Stimulated activated naive CD4-positive, alpha-beta T cell (primary cell): ENCODE measurements around the gene ZNRF1.

Experiments used
- DNase-seq, 6 experiments: peaks; one replicate each; lab custom pipeline; 2025; lab: John Stamatoyannopoulos, UW

Gene ZNRF1

DNA sequence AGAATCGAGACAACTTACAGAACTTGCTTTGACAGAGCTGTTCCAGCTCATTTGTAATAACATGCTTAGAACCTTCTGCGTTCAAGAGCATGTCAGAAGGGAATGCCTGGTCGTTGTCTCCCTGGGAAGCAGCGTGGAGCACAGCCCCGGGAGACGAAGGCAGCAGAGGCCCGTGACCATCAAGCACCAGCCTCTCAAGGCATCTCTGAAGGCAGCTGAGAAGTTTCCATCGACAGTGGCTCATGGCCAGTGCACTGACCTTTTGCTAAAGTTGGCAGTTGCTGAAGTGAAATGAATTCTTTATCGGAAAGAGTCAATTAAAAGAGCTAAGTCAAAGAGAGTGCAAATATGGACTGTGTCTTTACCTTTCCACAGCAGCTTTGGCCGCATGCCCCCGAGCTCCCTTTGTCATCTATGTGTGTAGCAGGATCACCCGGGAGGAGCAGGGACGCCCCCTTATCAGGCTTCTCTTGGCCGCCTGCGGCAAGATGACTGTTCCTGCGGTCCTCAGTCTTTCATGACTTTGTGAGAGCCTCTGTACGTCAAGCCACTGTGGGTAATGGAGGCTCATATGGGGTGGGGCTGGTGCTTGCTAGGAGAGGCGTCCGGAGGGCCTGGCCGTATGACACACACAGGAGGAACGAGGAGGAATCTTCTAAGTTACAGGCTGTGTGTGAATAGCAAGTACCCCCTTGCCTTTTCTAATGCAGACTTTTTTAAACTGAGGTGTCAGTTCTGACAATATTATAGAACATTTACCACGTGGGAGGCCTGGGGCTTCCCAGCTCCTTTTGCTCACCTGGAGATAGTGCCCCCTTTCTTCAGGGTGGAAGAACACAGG lies 63.5 kb downstream of the ZNRF1 start:
- no peak for DNase-seq

DNA sequence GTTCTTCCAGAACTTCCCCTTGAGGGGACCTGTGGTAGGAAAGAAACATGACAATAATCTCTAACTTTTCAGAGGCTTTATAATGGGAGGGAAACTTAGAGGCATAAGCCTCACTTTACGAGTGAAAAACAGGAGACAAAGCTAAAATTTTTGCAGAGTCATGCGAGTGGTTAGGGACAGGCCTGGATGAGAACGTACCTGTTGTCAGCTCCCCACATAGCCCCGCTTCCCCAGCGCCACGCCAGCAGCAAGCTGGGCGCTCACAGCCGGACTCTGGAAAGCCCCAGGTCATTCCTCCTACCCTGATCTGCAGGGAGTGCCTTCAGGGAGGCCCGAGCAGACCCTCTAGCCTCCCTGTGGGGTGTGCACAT lies 64.1 kb downstream of the ZNRF1 start:
- no peak for DNase-seq

DNA sequence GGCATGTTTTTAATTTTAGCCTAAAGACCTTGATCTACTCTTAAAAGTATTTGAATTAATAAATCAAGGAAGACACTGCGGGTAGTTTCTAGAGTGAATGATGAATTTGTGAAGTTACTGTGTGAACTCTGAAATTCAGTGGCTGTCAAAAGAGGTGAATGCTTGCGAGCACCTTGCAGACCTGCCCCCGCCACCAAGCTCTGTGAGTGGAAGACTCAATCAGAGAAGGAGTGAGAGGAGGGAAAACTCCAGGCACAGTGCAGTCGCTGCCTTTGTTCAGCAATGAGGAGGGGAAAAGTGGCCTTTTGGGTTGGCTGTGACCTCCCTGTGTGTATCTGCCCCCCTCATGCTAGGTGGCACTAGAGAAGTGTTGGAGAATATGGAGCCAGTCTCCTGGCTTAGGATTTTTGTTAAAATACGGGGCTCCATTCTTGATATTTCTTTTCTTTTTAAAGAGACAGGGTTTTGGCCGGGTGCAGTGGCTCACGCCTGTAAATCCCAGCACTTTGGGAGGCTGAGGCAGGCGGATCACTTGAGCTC lies 64.8 kb downstream of the ZNRF1 start:
- no peak for DNase-seq

DNA sequence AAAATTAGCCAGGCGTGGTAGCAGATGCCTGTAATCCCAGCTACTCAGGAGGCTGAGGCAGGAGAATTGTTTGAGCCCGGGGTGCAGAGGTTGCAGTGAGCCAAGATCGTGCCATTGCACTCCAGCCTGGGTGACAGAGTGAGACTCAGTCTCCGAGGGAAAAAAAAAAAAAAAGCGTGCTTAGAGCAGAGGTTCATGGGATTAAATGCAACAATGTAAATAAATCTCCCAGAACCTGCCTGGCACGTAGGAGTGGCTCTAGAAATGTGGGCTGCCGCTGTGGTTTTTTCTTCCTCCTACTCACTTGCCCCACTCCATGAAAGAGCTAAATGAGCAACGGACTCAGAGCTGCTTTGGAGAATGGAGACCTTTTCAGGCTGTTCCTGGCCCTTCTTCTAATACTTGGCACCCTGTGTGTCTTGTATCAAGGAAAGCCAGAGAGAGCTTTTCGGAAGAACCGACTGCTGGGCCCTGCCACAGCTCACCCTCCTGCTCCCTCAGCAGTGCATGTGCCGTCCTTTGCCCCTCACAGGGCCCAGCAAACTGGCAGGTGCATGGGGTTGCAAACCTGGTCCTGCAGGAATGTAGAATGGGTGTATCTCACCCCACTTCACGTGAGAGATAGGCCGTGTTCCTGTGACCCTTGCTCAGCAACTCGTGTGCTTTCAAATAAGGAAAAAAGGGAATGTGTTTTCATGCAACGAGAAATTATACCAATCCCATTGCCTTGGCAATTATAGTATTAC lies 65.8 kb downstream of the ZNRF1 start:
- peak in 3 of 6 experiments; percentile 4 to 32 (median 26) for DNase-seq

DNA sequence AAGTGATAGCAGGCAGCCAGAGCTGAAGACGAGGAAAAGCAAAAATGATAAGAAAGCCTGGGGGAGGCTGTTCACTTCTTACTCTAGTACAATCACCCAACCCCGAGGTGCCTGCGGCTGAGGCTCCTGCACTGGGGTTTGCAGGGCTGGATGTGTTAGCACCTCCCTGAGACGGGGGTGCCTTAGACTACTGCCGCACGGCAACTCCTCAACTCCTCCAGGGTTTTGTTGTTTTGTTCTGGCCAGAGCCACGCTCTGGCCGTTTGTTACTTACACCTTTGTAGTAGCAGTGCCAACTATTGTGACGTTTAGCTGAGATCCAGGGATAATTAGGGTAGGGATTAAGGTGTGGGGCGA lies 66.3 kb downstream of the ZNRF1 start:
- DNase-seq = peak in 3 of 6 experiments; percentile 4 to 47 (median 45)

DNA sequence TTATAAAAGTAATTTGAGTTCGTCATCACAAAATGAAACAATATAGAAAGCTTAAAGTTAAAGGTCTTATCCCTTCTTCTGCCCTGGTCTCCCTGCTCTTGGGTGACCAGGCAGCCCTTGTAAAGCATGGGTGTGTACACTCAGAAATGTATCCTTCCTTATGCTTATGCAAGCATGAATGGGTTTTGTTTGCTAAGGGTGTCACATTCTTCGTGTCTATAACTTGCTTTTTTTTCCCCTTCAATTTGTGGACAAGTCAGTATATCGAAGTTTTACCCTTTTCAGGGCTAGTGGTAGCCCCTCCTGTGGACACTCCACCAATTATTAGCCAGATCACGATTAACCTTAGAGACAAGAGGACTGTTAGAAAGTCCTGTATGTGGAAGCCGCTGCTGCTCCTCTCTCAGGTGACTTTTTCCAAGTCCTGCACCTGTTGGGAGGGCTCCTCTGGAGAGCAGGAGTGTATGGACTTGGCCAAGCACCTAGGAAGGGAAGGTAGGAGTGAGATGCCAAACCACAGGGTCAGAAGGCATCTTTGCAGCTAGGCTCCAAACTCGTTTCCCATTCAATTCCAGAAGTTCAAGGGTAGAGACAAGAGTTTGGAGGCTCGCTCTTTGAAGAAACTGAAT lies 66.8 kb downstream of the ZNRF1 start:
- no peak for DNase-seq

DNA sequence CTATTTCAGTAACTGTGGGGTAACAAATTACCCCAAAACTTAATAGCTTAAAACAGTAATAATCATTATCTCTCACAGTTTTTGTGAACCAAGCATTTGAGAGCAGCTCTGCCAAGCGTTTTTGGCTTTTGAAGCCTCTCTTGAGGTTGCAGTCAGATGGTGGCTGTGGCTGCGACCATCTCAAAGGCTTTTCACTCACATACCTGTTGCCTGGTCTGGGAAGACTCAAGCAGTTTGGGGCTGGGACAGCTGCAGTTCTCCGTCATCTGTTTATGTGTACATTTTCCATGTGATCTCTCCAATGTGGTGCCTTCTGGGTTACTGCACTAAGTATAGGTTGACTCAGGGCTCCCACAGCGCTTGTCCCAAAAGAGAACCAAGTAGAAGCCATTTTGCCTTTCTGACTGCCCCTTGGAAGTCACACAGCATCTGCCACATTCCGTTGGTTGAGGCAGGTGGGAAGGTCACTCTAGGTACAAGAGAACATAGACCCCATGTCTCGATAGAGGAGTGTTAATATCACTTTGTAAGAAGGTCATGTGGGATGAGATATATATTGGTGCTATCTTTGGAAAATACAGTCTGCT lies 68.1 kb downstream of the ZNRF1 start:
- no peak for DNase-seq

DNA sequence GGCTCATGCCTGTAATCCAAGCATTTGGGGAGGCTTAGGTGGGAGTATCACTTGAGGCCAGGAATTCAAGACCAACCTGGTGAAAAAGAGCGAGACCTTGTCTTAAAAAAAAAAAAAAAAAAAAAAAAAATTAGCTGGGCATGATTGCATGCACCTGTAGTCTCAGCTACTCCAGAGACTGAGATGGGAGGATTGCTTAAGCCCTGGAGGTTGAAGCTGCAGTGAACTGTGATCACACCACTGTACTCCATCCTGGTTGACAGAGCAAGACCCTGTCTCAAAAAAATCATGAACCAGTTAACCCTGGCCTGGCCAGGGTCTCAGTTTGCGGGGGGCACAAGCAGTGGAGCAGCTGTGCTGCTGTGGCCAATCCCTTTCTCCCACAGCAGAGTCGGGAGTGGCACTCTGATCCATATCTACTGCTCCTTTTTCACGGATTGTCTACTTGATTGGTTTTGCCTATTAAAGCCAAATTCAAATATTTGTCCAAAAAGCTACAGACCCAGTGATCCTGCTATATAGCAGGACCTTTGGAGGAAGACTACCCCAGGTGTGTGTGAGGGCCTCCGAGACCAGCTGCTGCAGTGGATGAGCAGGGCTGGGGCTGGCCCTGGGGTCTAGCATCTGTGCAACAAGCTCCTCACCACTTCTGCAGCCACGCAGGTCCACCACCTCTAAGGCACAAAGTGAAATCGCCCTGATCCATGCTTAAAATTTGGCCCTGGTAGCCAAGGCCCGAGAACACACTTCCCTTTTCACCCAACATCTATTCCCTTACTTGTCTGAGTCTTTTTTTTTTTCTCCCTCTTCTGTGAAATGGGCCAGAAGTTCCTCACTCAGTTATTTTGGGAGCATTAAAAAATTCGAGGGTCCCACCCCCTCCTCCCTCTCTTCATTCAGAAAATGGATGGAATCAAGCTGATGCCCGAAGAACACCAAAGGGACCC lies 69.5 kb downstream of the ZNRF1 start:
- DNase-seq = no peak

DNA sequence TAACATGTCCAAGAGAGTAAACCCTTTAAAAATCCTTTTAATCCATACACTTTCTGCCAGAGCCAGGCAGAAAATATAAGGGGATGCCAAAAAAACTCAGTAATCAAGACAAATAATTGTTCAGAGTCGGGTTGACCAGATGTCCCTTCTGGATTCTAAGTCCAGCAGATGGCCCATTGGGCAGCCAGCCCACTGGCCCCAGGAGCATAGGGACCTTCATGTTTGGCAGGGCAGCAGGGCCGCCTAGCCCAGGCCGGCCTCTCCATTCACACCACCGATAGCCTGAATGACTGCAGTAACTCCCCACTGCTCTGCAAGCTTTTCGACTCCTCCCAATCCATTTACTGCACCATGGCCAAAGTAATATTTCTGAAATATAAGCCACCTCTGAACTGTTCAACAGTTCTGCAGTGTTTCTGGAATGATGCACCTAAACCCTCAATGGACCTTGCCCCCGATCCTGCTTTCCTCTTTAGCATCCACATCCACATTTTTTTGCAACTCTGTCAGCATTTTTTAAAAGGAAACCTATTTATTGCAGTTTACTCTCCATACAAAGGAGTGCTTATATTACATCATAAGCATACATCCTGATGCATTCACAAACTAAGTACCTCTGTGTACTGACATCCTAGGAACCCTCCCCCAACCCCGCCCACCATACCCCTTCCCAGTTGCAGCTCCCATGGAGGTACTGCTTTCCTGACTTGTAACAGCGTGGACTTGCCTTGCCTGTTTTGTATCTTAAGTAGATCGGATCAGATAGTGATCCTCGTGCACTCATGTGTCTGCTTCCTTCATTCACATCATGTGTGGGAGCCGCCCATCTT lies 71.4 kb downstream of the ZNRF1 start:
- peak in 1 of 6 experiments; percentile 6 for DNase-seq

DNA sequence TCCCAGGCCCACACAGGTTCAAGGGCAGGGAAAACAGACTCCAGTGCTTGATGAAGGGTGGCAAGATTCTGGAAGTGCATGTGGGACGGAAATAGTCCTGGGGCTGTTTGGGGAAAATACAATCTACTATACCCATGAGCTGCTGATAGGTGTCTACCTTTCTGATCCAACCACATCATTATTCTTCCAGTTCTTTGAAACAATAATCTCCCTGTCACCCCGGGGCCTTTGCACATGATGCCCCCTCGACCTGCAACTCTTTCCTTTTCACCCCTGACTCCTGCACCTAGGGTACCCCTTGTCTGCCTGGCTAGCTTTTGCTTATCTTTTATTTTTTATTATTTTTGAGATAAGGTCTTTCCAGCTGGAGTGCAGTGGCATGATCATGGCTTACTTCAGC lies 72.8 kb downstream of the ZNRF1 start:
- no peak for DNase-seq

DNA sequence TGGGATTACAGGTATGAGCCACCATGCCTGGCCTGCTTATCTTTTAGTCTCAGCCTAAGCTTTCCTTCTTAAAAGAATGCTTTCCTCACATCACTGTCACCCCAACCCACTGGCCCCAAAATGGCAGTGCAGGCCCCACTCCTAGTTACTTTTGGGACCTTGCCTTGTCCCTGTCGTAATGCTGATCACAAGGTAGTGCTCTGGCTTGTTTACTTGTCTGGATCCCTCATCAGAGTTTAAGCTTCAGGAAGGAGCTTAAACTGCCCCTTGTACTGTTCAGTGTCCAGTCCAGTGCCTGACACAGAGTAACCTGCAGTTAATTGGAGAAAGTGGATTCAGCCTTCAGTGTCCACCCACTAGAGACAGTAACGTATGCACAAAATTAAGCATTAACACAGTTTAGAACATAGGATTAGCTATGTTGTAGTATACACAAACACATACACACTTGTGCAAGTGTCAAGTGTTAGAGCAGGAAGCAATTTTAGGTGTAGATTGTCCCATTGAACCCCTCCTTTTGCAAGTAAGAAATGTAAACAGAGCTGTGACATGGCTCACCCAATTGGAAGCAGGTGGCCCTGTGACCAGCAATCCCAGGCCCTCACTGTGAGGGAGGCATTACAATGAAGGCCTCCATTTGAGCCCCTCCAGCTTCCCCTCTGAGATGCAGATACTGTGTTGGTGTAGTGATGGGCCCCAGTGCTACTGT lies 73.6 kb downstream of the ZNRF1 start:
- no peak for DNase-seq

DNA sequence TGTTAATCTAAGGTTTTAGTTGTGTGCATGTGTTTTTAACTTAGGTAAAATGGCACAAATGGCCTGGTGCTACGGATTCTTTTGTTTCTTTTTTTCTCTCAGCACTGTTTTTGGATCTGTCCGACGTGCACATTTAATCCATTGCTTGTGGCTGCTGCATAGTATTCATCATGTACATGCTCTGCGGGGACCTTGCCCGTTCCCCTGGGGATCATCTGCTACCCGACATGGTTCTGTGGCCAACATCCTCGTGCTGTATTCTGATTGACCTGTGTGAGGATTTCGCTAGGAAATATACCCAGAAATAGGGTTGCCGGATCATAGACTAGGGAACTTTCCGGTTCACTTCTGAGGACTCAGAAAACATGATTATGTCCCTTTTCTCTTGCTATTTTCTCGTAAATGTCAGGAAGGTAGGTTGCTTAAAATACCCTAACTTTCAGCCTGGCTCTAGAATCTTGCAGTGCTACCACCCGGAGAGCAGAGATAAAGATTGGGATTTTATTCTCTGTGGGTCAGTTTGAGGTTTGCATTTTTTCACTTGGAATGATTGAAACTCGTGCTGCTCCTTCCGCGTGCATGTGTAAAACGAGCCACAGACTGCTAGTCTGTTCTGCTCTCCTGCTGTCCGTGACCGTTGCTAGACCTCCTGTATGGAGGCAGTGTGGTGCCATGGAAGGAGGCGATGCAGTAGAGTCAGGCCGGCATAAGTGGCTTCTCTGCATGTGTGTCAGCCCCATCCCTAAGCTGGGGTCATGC lies 74.9 kb downstream of the ZNRF1 start:
- no peak for DNase-seq

DNA sequence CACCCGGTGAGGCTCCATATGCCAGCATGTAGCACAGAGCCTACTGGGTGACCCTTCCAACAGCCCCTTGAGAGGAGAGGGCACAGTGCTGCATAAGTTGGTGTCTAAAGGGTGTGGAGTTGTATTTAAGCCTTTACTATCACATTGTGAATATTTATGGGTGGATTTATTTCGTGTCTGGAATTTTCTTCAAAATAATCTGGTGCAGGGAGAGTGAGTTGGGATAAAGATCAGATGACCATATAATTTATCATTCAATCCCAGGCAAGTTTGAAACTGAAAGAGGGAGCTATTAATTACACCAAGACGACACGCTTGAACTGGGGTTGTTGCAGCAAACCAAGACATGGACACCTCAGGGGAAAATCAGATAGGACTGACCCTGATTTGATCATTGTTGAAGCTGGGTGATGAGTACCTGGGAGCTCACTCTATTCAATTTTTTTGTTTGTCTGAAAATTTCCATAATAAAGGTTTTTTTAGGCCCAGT lies 75.5 kb downstream of the ZNRF1 start:
- no peak for DNase-seq

DNA sequence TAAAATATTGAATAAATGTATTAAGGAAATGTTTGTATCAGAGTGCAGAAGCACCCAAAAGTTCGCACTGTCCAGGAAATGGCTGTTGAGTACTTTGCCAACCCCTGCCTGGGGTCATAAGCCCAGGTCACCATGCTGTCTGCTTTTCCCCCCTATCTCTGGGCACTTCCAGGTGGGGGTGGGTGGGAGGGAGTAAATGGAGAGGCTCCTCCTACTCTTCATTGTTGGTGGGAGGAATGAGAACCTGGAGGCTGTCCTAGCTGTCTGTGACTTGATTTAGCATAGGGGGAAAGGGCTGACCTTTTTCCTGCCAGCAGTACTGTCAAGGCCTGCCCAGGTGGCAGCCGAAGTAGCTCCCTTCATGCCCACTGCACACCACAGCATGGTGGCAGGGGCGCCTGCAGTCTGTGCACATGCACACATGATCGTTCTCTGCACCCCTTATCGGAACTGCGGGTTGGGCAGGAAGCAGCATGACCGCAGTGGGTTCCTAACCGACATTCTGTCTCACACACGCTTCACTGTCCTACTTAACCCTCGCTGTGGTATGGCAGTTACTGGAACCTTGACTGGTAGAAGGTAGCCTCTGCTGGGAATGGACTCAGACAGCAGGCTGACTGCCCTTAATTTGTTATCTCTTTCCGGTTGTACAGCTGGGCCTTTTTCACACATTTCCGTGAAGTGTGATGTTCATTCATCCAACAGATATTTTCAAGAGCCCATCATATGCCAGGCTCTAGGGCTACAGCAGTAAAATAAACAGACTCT lies 76.3 kb downstream of the ZNRF1 start:
- peak; percentile 42 to 83 (median 65) for DNase-seq

DNA sequence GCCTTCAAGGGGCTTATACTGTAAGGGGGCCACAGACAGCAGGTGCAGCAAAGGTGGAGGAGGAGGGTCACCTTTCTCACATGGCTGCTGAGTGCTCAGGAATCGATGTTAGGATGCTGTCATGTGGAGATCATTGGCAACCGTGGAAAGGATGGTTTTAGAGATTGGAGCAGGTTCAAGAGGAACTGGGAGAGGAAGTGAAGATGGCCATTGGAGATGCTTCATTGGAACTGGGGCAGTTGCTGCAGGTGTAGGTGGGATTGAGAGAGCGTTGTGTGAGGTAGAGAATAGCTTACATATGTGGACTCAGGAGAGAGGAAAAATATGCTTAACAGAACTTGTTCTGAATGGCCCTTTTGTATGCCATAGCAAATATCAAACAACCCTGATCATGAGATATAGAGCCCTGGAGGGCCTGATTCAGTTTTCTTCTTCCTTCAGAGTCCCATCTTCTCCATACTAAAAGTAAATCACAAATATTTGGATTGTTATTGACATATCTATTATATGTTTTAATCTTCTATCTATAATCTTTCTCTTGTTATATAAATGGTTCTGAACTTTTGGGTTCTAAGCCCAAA lies 77.0 kb downstream of the ZNRF1 start:
- no peak for DNase-seq

DNA sequence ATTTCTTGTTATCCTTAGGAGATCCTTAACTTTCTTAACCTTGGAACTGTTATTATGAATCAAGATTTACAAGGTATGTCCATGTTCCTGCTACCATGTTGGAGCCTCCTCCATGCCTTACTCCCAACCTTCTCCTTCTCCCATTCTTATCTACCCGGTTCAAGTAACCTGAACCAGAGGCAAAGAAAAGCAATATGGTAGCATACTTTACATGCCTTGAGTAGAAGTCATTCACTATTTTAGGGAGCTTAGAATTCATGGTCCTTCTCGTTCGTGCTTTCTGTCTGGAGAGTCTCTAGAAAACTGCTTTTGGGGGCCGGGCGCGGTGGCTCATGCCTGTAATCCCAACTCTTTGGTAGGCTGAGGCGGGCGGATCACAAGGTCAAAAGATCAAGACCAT lies 80.1 kb downstream of the ZNRF1 start:
- DNase-seq = no peak

DNA sequence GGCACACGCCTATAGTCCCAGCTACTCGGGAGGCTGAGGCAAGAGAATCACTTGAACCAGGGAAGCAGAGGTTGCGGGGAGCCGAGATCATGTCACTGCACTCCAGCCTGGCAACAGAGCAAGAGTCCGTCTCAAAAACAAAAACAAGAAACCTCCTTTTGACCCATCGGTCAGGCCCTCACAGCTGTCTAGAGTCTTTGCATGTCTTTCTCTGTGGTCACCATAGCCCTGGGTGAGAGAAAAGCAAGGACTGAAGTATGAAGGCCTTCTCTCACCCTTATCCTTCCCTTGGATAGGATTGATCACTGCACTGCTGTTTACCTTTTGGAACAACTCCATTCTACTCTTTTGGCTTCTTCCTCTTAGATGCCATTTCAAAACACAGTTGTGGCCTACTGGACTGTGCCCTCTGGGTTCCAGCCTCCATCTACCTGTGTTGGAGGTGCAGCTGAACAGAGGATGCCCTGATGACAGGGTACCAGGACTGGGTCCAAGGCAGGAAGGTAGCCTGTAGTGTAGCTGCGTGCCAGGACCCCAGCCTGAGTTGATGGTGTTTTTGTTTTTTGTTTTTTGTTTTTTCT lies 80.6 kb downstream of the ZNRF1 start:
- no peak for DNase-seq
